Stimulated activated CD8-positive, alpha-beta memory T cell treated with anti-CD3 and anti-CD28 coated beads, Interleukin-12 subunit alpha, Interleukin-12 subunit beta, amount 100 ng/mL, for 4 hours (primary cell): ENCODE measurements around the gene PHC3.

Experiments
- DNase-seq: peaks from one replicate; pipeline ENCODE4 v3.0.0-alpha.2; 2020; ENCODE audit warnings: low read depth

The PHC3 gene

GRCh38 chr3:170043506-170043905 is 138.0 kb downstream of the PHC3 start:
- no peak for DNase-seq

- no peak for DNase-seq
Measured at GRCh38 chr3:170040418-170040817, 141.1 kb downstream of the PHC3 start.

GRCh38 chr3:170038434-170039110 is 143.0 kb downstream of the PHC3 start:
- DNase-seq: no peak
